PC-9 (cell line): ENCODE data around the gene CSH2. TPM values are rescaled to one million over a fixed set of nuclear protein-coding genes. Genes with fewer than 3 reads are reported as not detected.
A peak's percentile ranks its signal among the peaks of the same experiment; 100 is the strongest.

Experiments used
- BruUV-seq: library from RNA; stranded (reverse); fragments of 400-500 nt; replicated peaks from 2 replicates; lab custom pipeline; 2021; lab: Mats Ljungman, UMichigan
- CTCF ChIA-PET: fragments of 300-600 bp; sonication (Branson Sonifier 250); formaldehyde crosslinking; loops from one replicate; lab custom pipeline; 2022; ENCODE audit warnings: antibody characterized with exemption; lab: Charles Lee
- POLR2A ChIA-PET: fragments of 300-600 bp; sonication (Branson Sonifier 250); formaldehyde crosslinking; loops from one replicate; lab custom pipeline; 2022; ENCODE audit warnings: antibody characterized with exemption; ENCODE audit not compliant: unreplicated experiment; lab: Charles Lee
- DNase-seq, 2 experiments: peaks; one replicate each; pipeline versions ENCODE4 v3.0.0 to v3.0.0-alpha.2; 2015 to 2022; ENCODE audit warnings: mixed read lengths in 1 of 2
- H2AFZ ChIP-seq: fragments of 200-600 bp; sonication (generic); 2 replicates; pipeline ENCODE4 v1.8.1; 2017; ENCODE audit warnings: antibody characterized with exemption
- H3F3A ChIP-seq: fragments of 200-600 bp; sonication (generic); 2 replicates; pipeline ENCODE4 v1.8.1; 2017; ENCODE audit warnings: antibody characterized with exemption, mild to moderate bottlenecking, low read depth; ENCODE audit not compliant: insufficient read depth
- H3K27ac ChIP-seq: fragments of 200-600 bp; sonication (generic); 2 replicates; pipeline ENCODE4 v1.6.1; 2016; ENCODE audit warnings: mixed run types
- H3K27me3 ChIP-seq: fragments of 200-600 bp; sonication (generic); 2 replicates; pipeline ENCODE4 v1.6.1; 2016; ENCODE audit warnings: low read depth, mixed run types; ENCODE audit not compliant: insufficient read depth
- H3K36me3 ChIP-seq: fragments of 200-600 bp; sonication (generic); 2 replicates; pipeline ENCODE4 v1.6.1; 2016; ENCODE audit warnings: low read depth, mixed run types
- H3K4me1 ChIP-seq: fragments of 200-600 bp; sonication (generic); replicated peaks from 2 replicates; pipeline ENCODE4 v1.6.1; 2016; ENCODE audit warnings: mixed run types; ENCODE audit not compliant: insufficient read depth
- H3K4me2 ChIP-seq: fragments of 200-600 bp; sonication (generic); 2 replicates; pipeline ENCODE4 v1.6.1; 2017; ENCODE audit warnings: mixed run types
- H3K4me3 ChIP-seq: fragments of 200-600 bp; sonication (generic); 2 replicates; pipeline ENCODE4 v1.6.1; 2016; ENCODE audit warnings: mixed run types
- H3K79me2 ChIP-seq: fragments of 200-600 bp; sonication (generic); 2 replicates; pipeline ENCODE4 v1.6.1; 2017; ENCODE audit warnings: low read depth, mixed run types
- H3K9me2 ChIP-seq: fragments of 200-600 bp; sonication (generic); 2 replicates; pipeline ENCODE4 v1.8.1; 2017; ENCODE audit warnings: mild to moderate bottlenecking; ENCODE audit not compliant: insufficient read depth
- H3K9me3 ChIP-seq: fragments of 200-600 bp; sonication (generic); 2 replicates; pipeline ENCODE4 v1.8.1; 2016; ENCODE audit warnings: low read depth; ENCODE audit not compliant: insufficient read depth
- H4K20me1 ChIP-seq: fragments of 200-600 bp; sonication (generic); 2 replicates; pipeline ENCODE4 v1.8.1; 2017; ENCODE audit not compliant: insufficient read depth
- CTCF ChIP-seq: fragments of 200-600 bp; sonication (generic); conservative IDR thresholded peaks from 2 replicates; pipeline ENCODE4 v1.6.1; 2017; ENCODE audit warnings: mixed run types, antibody characterized with exemption, mild to moderate bottlenecking, moderate library complexity
- EZH2 ChIP-seq: fragments of 200-600 bp; sonication (generic); IDR thresholded peaks from 2 replicates; pipeline ENCODE4 v1.8.0; 2017; ENCODE audit warnings: antibody characterized with exemption, low read depth
- intact Hi-C: fragments of 100-400 bp; cut with micrococcal nuclease; formaldehyde crosslinking; loops from one replicate; pipeline ENCODE4 v1.10.0; 2022; ENCODE audit not compliant: unreplicated experiment
- total RNA-seq: library from RNA; stranded (reverse); gene quantifications from 2 replicates; pipeline ENCODE4 v1.2.3, GENCODE V29; 2021

Gene CSH2
- total RNA-seq, 1 experiment from 2014 or later: not detected

- Histone ChIP-seq H2AFZ (no peak overlapping the region), H3K36me3 (0 out of 2 replicates have a peak, but pooled peaks cover 6% of the 10 kb centered on the region), H4K20me1 (peaks cover 9% of the 10 kb centered on the region), H3K9me2 (no peaks in the 10 kb centered on the region), H3K4me2 (peak overlapping the region; percentile 88), H3K9me3 (no peaks in the 10 kb centered on the region), H3K4me1 (peaks cover 42% of the 10 kb centered on the region), H3K27me3 (no peaks in the 10 kb centered on the region), H3K79me2 (peaks cover 61% of the 10 kb centered on the region), H3K4me3 (peak overlapping the region; percentile 35; the same call in 1 of the 2 replicates), H3K27ac (peak overlapping the region; percentile 43; the same call in 1 of the 2 replicates), H3F3A (peaks cover 22% of the 10 kb centered on the region)
- TSS peak; percentile 2 for BruUV-seq
- CTCF ChIA-PET: interaction anchor here (0.6 to 1.1 kb wide), 3 partner anchors 11 to 1773 kb away, joined by 3 to 4 read pairs (median 3); no protein-coding TSS in a partner anchor
- POLR2A ChIA-PET: interaction anchor here (0.6 kb wide), 1 partner anchor 10 kb away, joined by 6 read pairs; no protein-coding TSS in a partner anchor
- intact Hi-C loops: loop anchor here (1.0 kb wide), 1 partner anchor 11 kb away; the partner anchor contains the start of genes FTSJ3 and PSMC5
- DNase-seq: peak; percentile 83 to 84
- no peak for TF ChIP-seq CTCF
- no peak for TF ChIP-seq EZH2
Measured at GRCh38 chr17:63838631-63839171, 34.8 kb downstream of the CSH2 start.

DNA sequence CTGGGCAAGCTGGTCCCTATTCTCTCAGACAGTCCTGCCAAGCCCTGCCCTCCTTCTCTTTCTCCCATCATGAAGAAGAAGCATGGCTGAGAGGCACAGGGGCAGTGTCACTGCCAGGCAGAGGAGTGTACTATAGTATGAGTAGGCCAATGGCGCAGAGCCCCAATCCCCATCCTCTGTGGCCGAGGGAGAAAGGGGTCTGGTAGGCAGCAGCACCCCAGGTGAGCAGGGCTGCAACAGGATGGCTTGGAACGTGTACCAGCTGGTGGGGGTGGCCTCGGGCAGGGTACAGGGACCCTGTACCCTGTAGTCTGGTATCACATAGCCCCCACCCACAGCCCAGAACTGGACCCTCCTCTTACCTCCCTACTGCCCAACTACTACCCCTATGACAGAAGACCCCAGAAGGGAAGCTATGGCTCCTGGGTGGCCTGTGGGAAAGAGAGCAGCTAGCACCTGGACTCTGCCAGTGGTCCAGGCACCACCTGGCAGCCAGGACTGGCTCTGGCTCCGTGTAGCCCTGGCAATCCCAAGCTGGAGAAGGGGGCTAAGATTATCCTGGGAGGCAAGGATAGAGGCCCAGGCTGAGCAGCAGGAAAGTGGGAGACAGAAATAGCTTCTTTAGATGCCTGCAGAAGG, 35.4 kb downstream of the CSH2 start:
- no peaks in the 10 kb centered on the region for H3K9me2 ChIP-seq
- CTCF ChIA-PET: interaction anchor here (1.0 to 1.1 kb wide), 2 partner anchors 10 to 36 kb away, joined by 3 read pairs; no protein-coding TSS in a partner anchor
- H3F3A ChIP-seq: peaks cover 28% of the 10 kb centered on the region
- POLR2A ChIA-PET: interaction anchor here (0.6 kb wide), 1 partner anchor 287 kb away, joined by 7 read pairs; no protein-coding TSS in a partner anchor
- BruUV-seq: no TSS peak
- no peak for DNase-seq
- peaks cover 61% of the 10 kb centered on the region for H3K79me2 ChIP-seq
- H3K4me3 ChIP-seq: no peak overlapping the region
- no peaks in the 10 kb centered on the region for H3K9me3 ChIP-seq
- H3K27me3 ChIP-seq: no peaks in the 10 kb centered on the region
- peak overlapping the region; percentile 88 for H3K4me2 ChIP-seq
- peaks cover 39% of the 10 kb centered on the region for H3K4me1 ChIP-seq
- no peak for TF ChIP-seq CTCF
- no peak for TF ChIP-seq EZH2
- 0 out of 2 replicates have a peak, but pooled peaks cover 6% of the 10 kb centered on the region for H3K36me3 ChIP-seq
- intact Hi-C loops: no loop called here
- H4K20me1 ChIP-seq: peaks cover 12% of the 10 kb centered on the region
- H3K27ac ChIP-seq: no peak overlapping the region
- H2AFZ ChIP-seq: no peak overlapping the region

GRCh38 chr17:63837480-63837879, 36.0 kb downstream of the CSH2 start:
- Histone ChIP-seq H3K27ac (no peak overlapping the region), H3K4me1 (peaks cover 39% of the 10 kb centered on the region), H3K4me3 (no peak overlapping the region), H3K36me3 (0 out of 2 replicates have a peak, but pooled peaks cover 6% of the 10 kb centered on the region), H3K9me3 (no peaks in the 10 kb centered on the region), H3K79me2 (peaks cover 61% of the 10 kb centered on the region), H3K9me2 (no peaks in the 10 kb centered on the region), H3K27me3 (no peaks in the 10 kb centered on the region), H4K20me1 (peaks cover 12% of the 10 kb centered on the region), H3F3A (peaks cover 34% of the 10 kb centered on the region), H3K4me2 (no peak overlapping the region), H2AFZ (no peak overlapping the region)
- no peak for DNase-seq
- POLR2A ChIA-PET: no interaction called here
- CTCF ChIA-PET: no interaction called here
- intact Hi-C loops: no loop called here
- no TSS peak for BruUV-seq
- no peak for TF ChIP-seq CTCF
